ENCODE data around the gene TRAPPC8.

DNA sequence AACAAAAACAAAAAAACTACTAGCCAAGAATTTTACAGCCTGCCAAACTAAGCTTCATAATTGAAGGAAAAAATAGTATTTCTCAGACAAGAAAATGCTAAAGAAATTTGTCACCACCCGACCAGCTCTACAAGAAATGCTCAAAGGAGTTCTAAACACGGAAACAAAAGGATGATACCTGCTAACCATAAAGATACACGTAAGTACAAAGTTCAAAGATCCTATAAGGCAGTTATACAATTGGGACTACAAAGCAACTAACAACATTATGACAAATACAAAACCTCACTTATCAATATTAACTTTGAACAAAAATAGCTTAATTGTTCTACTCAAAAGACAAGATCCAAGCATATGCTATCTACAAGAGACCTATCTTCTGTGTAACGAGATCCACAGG is 64.6 kb downstream of the TRAPPC8 start:
- TF ChIP-seq, protein P1, sequence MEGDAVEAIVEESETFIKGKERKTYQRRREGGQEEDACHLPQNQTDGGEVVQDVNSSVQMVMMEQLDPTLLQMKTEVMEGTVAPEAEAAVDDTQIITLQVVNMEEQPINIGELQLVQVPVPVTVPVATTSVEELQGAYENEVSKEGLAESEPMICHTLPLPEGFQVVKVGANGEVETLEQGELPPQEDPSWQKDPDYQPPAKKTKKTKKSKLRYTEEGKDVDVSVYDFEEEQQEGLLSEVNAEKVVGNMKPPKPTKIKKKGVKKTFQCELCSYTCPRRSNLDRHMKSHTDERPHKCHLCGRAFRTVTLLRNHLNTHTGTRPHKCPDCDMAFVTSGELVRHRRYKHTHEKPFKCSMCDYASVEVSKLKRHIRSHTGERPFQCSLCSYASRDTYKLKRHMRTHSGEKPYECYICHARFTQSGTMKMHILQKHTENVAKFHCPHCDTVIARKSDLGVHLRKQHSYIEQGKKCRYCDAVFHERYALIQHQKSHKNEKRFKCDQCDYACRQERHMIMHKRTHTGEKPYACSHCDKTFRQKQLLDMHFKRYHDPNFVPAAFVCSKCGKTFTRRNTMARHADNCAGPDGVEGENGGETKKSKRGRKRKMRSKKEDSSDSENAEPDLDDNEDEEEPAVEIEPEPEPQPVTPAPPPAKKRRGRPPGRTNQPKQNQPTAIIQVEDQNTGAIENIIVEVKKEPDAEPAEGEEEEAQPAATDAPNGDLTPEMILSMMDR (IDR thresholded peaks at IDR 0.05; ENCODE audit: borderline replicate concordance, extremely low read depth, low read length, poor library complexity, severe bottlenecking): no peak
- TF ChIP-seq EZH2 (IDR thresholded peaks at IDR 0.05; ENCODE audit: borderline replicate concordance, low read depth, low read length, severe bottlenecking): no peak

All from DND-41 (cell line).